HEK293 (cell line): ENCODE measurements around the gene EHD2.

Experiments
- BCL11A ChIP-seq: fragments of 450-650 bp; formaldehyde crosslinking; IDR thresholded peaks from 2 replicates; pipeline ENCODE4 v1.5.1; 2016; ENCODE audit warnings: low read depth, missing biosample characterization, missing genetic modification characterization
- EGR2 ChIP-seq: fragments of 450-650 bp; formaldehyde crosslinking; IDR thresholded peaks from 2 replicates; pipeline ENCODE4 v1.5.1; 2016; ENCODE audit warnings: low read depth, missing biosample characterization, missing genetic modification characterization
- GLIS2 ChIP-seq: fragments of 450-650 bp; formaldehyde crosslinking; IDR thresholded peaks from 2 replicates; pipeline ENCODE4 v1.5.1; 2016; ENCODE audit warnings: missing biosample characterization, missing genetic modification characterization
- MEIS1 ChIP-seq: sonication (generic); formaldehyde crosslinking; IDR thresholded peaks from 2 replicates; pipeline ENCODE4 v1.8.1; 2022; ENCODE audit warnings: missing genetic modification reagents, mild to moderate bottlenecking, borderline replicate concordance
- OSR2 ChIP-seq: fragments of 450-650 bp; formaldehyde crosslinking; IDR thresholded peaks from 2 replicates; pipeline ENCODE4 v1.5.1; 2016; ENCODE audit warnings: missing biosample characterization, missing genetic modification characterization
- REPIN1 ChIP-seq: fragments of 450-650 bp; formaldehyde crosslinking; IDR thresholded peaks from 2 replicates; pipeline ENCODE4 v1.5.1; 2017; ENCODE audit warnings: missing biosample characterization, missing genetic modification characterization, low read depth
- SCRT1 ChIP-seq: fragments of 450-650 bp; formaldehyde crosslinking; IDR thresholded peaks from 2 replicates; pipeline ENCODE4 v1.5.1; 2016; ENCODE audit warnings: missing biosample characterization, missing genetic modification characterization, borderline replicate concordance
- SCRT2 ChIP-seq: fragments of 450-650 bp; formaldehyde crosslinking; IDR thresholded peaks from 2 replicates; pipeline ENCODE4 v1.5.1; 2016; ENCODE audit warnings: missing biosample characterization, missing genetic modification characterization
- ZBTB1 ChIP-seq: fragments of 450-650 bp; formaldehyde crosslinking; IDR thresholded peaks from 2 replicates; pipeline ENCODE4 v1.5.1; 2016; ENCODE audit warnings: missing biosample characterization, missing genetic modification characterization
- ZBTB26 ChIP-seq: fragments of 450-650 bp; formaldehyde crosslinking; optimal IDR thresholded peaks from 2 replicates; pipeline ENCODE3; 2016; ENCODE audit warnings: missing biosample characterization, mild to moderate bottlenecking, missing genetic modification characterization
- ZEB2 ChIP-seq: fragments of 450-650 bp; formaldehyde crosslinking; IDR thresholded peaks from 2 replicates; pipeline ENCODE4 v1.5.1; 2016; ENCODE audit warnings: missing biosample characterization, missing genetic modification characterization
- ZFP37 ChIP-seq: fragments of 450-650 bp; formaldehyde crosslinking; IDR thresholded peaks from 2 replicates; pipeline ENCODE4 v1.5.1; 2016; ENCODE audit warnings: missing biosample characterization, missing genetic modification characterization
- ZNF138 ChIP-seq: fragments of 450-650 bp; formaldehyde crosslinking; IDR thresholded peaks from 2 replicates; pipeline ENCODE4 v1.5.1; 2016; ENCODE audit warnings: missing biosample characterization, missing genetic modification characterization, borderline replicate concordance
- ZNF174 ChIP-seq: fragments of 450-650 bp; formaldehyde crosslinking; IDR thresholded peaks from 2 replicates; pipeline ENCODE4 v1.5.0; 2017; ENCODE audit warnings: missing biosample characterization, mild to moderate bottlenecking, missing genetic modification characterization
- ZNF18 ChIP-seq: fragments of 450-650 bp; formaldehyde crosslinking; IDR thresholded peaks from 2 replicates; pipeline ENCODE4 v1.5.1; 2016; ENCODE audit warnings: missing biosample characterization, missing genetic modification characterization
- ZNF2 ChIP-seq: fragments of 450-650 bp; formaldehyde crosslinking; IDR thresholded peaks from 2 replicates; pipeline ENCODE4 v1.5.1; 2016; ENCODE audit warnings: missing biosample characterization, missing genetic modification characterization
- ZNF23 ChIP-seq: fragments of 450-650 bp; formaldehyde crosslinking; IDR thresholded peaks from 2 replicates; pipeline ENCODE4 v1.5.1; 2016; ENCODE audit warnings: missing biosample characterization, missing genetic modification characterization, borderline replicate concordance
- ZNF24 ChIP-seq: fragments of 450-650 bp; formaldehyde crosslinking; IDR thresholded peaks from 2 replicates; pipeline ENCODE4 v1.5.1; 2016; ENCODE audit warnings: missing biosample characterization, missing genetic modification characterization
- ZNF248 ChIP-seq: fragments of 450-650 bp; formaldehyde crosslinking; IDR thresholded peaks from 2 replicates; pipeline ENCODE4 v1.5.1; 2017; ENCODE audit warnings: missing biosample characterization, missing genetic modification characterization
- ZNF274 ChIP-seq, 2 experiments: fragments of 200-500 bp in 1 of 2; fragments of 450-650 bp in 1 of 2; sonication (Bioruptor generic) in 1 of 2; formaldehyde crosslinking in 1 of 2; IDR thresholded peaks; 2 replicates each; pipeline versions ENCODE4 v1.5.1 to v1.6.1; 2014 to 2016; ENCODE audit warnings: borderline replicate concordance in 1 of 2, inconsistent platforms in 1 of 2, low read length in 1 of 2, missing biosample characterization in 1 of 2, missing genetic modification characterization in 1 of 2
- ZNF292 ChIP-seq: fragments of 450-650 bp; formaldehyde crosslinking; IDR thresholded peaks from 2 replicates; pipeline ENCODE4 v1.5.1; 2016; ENCODE audit warnings: low read depth, missing biosample characterization, missing genetic modification characterization, borderline replicate concordance
- ZNF324 ChIP-seq: fragments of 450-650 bp; formaldehyde crosslinking; IDR thresholded peaks from 2 replicates; pipeline ENCODE4 v1.5.1; 2016; ENCODE audit warnings: missing biosample characterization, missing genetic modification characterization
- ZNF341 ChIP-seq: fragments of 450-650 bp; formaldehyde crosslinking; IDR thresholded peaks from 2 replicates; pipeline ENCODE4; 2016; ENCODE audit warnings: low read depth, missing biosample characterization, missing genetic modification characterization
- ZNF404 ChIP-seq: fragments of 450-650 bp; formaldehyde crosslinking; IDR thresholded peaks from 2 replicates; pipeline ENCODE4 v1.5.1; 2017; ENCODE audit warnings: missing biosample characterization, missing genetic modification characterization
- ZNF423 ChIP-seq: fragments of 450-650 bp; formaldehyde crosslinking; IDR thresholded peaks from 2 replicates; pipeline ENCODE4 v1.5.1; 2016; ENCODE audit warnings: missing biosample characterization, missing genetic modification characterization
- ZNF571 ChIP-seq: fragments of 450-650 bp; formaldehyde crosslinking; IDR thresholded peaks from 2 replicates; pipeline ENCODE4 v1.5.0; 2017; ENCODE audit warnings: missing biosample characterization, missing genetic modification characterization
- ZNF639 ChIP-seq: fragments of 450-650 bp; formaldehyde crosslinking; IDR thresholded peaks from 2 replicates; pipeline ENCODE4 v1.5.1; 2016; ENCODE audit warnings: missing biosample characterization, missing genetic modification characterization
- ZNF664 ChIP-seq: fragments of 450-650 bp; formaldehyde crosslinking; IDR thresholded peaks from 2 replicates; pipeline ENCODE4 v1.5.1; 2016; ENCODE audit warnings: missing biosample characterization, missing genetic modification characterization
- ZNF670 ChIP-seq: fragments of 450-650 bp; formaldehyde crosslinking; IDR thresholded peaks from 2 replicates; pipeline ENCODE4 v1.5.1; 2016; ENCODE audit warnings: missing biosample characterization, missing genetic modification characterization, low read depth
- ZNF747 ChIP-seq: fragments of 450-650 bp; formaldehyde crosslinking; IDR thresholded peaks from 2 replicates; pipeline ENCODE4 v1.5.1; 2016; ENCODE audit warnings: missing biosample characterization, missing genetic modification characterization
- ZNF837 ChIP-seq: fragments of 450-650 bp; formaldehyde crosslinking; IDR thresholded peaks from 2 replicates; pipeline ENCODE4 v1.5.1; 2016; ENCODE audit warnings: missing biosample characterization, missing genetic modification characterization
- ZNF843 ChIP-seq: fragments of 450-650 bp; formaldehyde crosslinking; IDR thresholded peaks from 2 replicates; pipeline ENCODE4 v1.5.1; 2016; ENCODE audit warnings: missing biosample characterization, missing genetic modification characterization
- TF ChIP-seq, protein P1 (sequence below): sonication (generic); formaldehyde crosslinking; IDR thresholded peaks from 2 replicates; pipeline ENCODE4 v1.8.1; 2022; ENCODE audit warnings: mild to moderate bottlenecking, moderate library complexity, missing genetic modification reagents
- TF ChIP-seq, protein P2 (sequence below): fragments of 450-650 bp; formaldehyde crosslinking; IDR thresholded peaks from 2 replicates; pipeline ENCODE4 v1.5.1; 2016; ENCODE audit warnings: missing biosample characterization, missing genetic modification characterization

EHD2 gene

DNA sequence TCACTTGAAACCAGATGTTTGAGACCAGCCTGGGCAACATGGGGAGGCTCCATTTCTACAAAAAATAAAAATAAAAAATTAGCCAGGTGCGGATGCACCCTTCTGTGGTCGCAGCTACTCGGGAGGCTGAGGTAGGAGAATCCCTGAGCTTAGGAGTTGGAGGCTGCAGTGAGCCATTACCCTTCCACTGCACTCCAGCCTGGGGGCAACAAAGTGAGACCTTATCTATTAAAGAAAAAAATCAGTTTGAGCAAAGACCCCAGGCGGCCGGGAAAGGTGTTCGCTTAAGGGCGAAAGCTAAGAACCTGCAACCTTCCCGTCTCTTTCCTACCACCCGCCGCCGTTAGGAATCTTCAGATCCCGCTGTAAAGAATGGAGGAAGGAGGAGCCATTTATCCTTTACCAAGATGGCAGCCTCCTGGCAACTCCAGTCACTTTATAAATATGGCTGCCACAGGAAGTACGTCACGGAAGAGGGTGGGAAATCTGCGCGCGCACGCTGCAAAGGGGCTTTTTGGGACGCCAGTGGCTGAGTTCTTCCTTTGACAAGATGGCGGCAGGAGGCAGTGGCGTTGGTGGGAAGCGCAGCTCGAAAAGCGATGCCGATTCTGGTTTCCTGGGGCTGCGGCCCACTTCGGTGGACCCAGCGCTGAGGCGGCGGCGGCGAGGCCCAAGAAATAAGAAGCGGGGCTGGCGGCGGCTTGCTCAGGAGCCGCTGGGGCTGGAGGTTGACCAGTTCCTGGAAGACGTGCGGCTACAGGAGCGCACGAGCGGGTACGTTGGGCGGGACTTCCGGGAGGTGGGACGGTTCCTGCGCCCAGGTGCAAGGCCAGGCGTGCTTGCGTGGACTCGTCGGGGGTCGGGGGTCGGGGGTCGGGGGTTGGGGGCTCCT lies 32.0 kb downstream of the EHD2 start, which contains the start of gene NOP53 (continued):
- TF ChIP-seq, protein P1, sequence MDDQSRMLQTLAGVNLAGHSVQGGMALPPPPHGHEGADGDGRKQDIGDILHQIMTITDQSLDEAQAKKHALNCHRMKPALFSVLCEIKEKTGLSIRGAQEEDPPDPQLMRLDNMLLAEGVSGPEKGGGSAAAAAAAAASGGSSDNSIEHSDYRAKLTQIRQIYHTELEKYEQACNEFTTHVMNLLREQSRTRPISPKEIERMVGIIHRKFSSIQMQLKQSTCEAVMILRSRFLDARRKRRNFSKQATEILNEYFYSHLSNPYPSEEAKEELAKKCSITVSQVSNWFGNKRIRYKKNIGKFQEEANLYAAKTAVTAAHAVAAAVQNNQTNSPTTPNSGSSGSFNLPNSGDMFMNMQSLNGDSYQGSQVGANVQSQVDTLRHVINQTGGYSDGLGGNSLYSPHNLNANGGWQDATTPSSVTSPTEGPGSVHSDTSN: no peak
- TF ChIP-seq ZNF138 (tag by site-specific recombination): no peak
- TF ChIP-seq ZEB2 (tag by site-specific recombination): 0 out of 2 replicates have a peak, but pooled peaks have one; percentile 19
- peak; percentile 54; the same call in 1 of the 2 replicates for TF ChIP-seq ZNF639 (tag by site-specific recombination)
- no peak for TF ChIP-seq REPIN1 (tag by site-specific recombination)
- no peak for TF ChIP-seq ZNF274 (IDR thresholded peaks at IDR 0.05; ENCODE audit: low read length)
- no peak for TF ChIP-seq ZNF274 (tag by site-specific recombination; IDR thresholded peaks at IDR 0.05; ENCODE audit: borderline replicate concordance)
- no peak for TF ChIP-seq ZFP37
- no peak for TF ChIP-seq ZNF324 (tag by site-specific recombination)
- peak; percentile 52; the same call in 1 of the 2 replicates for TF ChIP-seq ZNF843
- no peak for TF ChIP-seq ZNF837 (tag by site-specific recombination)
- no peak for TF ChIP-seq ZNF404 (tag by site-specific recombination)
- no peak for TF ChIP-seq ZNF18 (tag by site-specific recombination)
- no peak for TF ChIP-seq ZNF747 (tag by site-specific recombination)
- no peak for TF ChIP-seq MEIS1 (CRISPR knock-in tag)
- no peak for TF ChIP-seq ZNF292 (tag by site-specific recombination)
- peak; percentile 53; the same call in 1 of the 2 replicates for TF ChIP-seq ZNF2 (tag by site-specific recombination)
- TF ChIP-seq ZBTB26 (tag by site-specific recombination): peak; percentile 85
- TF ChIP-seq ZNF423 (tag by site-specific recombination): no peak
- no peak for TF ChIP-seq ZNF571
- TF ChIP-seq OSR2 (tag by site-specific recombination): no peak
- TF ChIP-seq ZNF24 (tag by site-specific recombination): no peak; the same call in 1 of the 2 replicates
- 0 out of 2 replicates have a peak, but pooled peaks have one; percentile 28 for TF ChIP-seq ZNF341
- TF ChIP-seq EGR2: no peak
- no peak for TF ChIP-seq GLIS2
- TF ChIP-seq, protein P2, sequence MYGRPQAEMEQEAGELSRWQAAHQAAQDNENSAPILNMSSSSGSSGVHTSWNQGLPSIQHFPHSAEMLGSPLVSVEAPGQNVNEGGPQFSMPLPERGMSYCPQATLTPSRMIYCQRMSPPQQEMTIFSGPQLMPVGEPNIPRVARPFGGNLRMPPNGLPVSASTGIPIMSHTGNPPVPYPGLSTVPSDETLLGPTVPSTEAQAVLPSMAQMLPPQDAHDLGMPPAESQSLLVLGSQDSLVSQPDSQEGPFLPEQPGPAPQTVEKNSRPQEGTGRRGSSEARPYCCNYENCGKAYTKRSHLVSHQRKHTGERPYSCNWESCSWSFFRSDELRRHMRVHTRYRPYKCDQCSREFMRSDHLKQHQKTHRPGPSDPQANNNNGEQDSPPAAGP (tag by site-specific recombination): no peak
- no peak for TF ChIP-seq ZNF664 (tag by site-specific recombination)
- TF ChIP-seq ZNF670 (tag by site-specific recombination): no peak
- TF ChIP-seq ZNF23 (tag by site-specific recombination): no peak
- no peak for TF ChIP-seq ZBTB1 (tag by site-specific recombination)
- TF ChIP-seq BCL11A (tag by site-specific recombination): no peak
- no peak for TF ChIP-seq SCRT1
- TF ChIP-seq ZNF174 (tag by site-specific recombination): no peak
- TF ChIP-seq SCRT2 (tag by site-specific recombination): no peak; the same call in 1 of the 2 replicates
- TF ChIP-seq ZNF248 (tag by site-specific recombination): no peak
